ENCODE measurements around the gene PIGO. TPM values are rescaled to one million over a fixed set of nuclear protein-coding genes. Genes with fewer than 3 reads are reported as not detected.

Gene PIGO
- total and polyA plus RNA-seq, 10 of the 15 experiments (the other 5 are each of a cell fraction or from before 2014, with no cell fraction given), result 8.2 to 23.3 (median 18.4) TPM

GRCh38 chr9:35074141-35074540 is 22.2 kb downstream of the PIGO start:
- Histone ChIP-seq H3K4me3 (no peak overlapping the region), H3K79me2 (ENCODE audit: control insufficient read depth, insufficient read depth, low read length) (peaks cover 48% of the 10 kb centered on the region), H3K9ac (ENCODE audit: control insufficient read depth, insufficient read depth, low read length) (no peak overlapping the region), H3K27ac (ENCODE audit: control insufficient read depth, insufficient read depth) (no peak overlapping the region), H3K9me3 (replicated peaks; ENCODE audit: control insufficient read depth, insufficient read depth, low read length) (no peaks in the 10 kb centered on the region), H3K27me3 (replicated peaks in 1 of 2; ENCODE audit: control insufficient read depth in 2 of 2, insufficient read depth in 2 of 2, low read length in 1 of 2) (no peaks in the 10 kb centered on the region), H3K36me3 (ENCODE audit: control insufficient read depth in 2 of 2, insufficient read depth in 2 of 2, low read length in 1 of 2) (peaks cover 0 to 13% of the 10 kb centered on the region in 2 experiments; a peak in 3 of 4 replicates), H3K4me2 (ENCODE audit: control insufficient read depth, insufficient read depth) (no peak overlapping the region), H3K4me1 (ENCODE audit: control insufficient read depth, insufficient read depth, low read length) (peaks cover 14% of the 10 kb centered on the region), H4K20me1 (ENCODE audit: control insufficient read depth, insufficient read depth) (peaks cover 13% of the 10 kb centered on the region), H2AFZ (ENCODE audit: control insufficient read depth, low read depth, low read length) (no peak overlapping the region)
- no peak for ATAC-seq
- no peak for FAIRE-seq
- BruUV-seq (replicated peaks), result no TSS peak
- 95% methylated on average over 6 of the region's 6 CpGs for WGBS (ENCODE audit: insufficient coverage, insufficient replicate concordance, low lambda C conversion rate, missing lambda C conversion rate)
- intact Hi-C loops (cut with micrococcal nuclease; ENCODE audit: unreplicated experiment), result loop anchor here (5.0 to 10.0 kb wide), 3 partner anchors 38 to 651 kb away; partner anchors contain the start of gene DNAJB5
- no peak for DNase-seq (ENCODE audit: low read depth, low spot score)
- ChIA-PET RAD21 (ENCODE audit: unreplicated experiment) (no interaction called here), POLR2A (no interaction called here), SMC1A (ENCODE audit: uncharacterized antibody, unreplicated experiment) (no interaction called here), CTCF (interaction anchor here (0.7 kb wide), 1 partner anchor 819 kb away, joined by 3 read pairs; no protein-coding TSS in a partner anchor)
- in situ Hi-C loops (cut with MboI), result no loop called here
- TF ChIP-seq MLLT1 (IDR thresholded peaks at IDR 0.05) (no peak), STAT1 (conservative IDR thresholded peaks at IDR 0.05) (no peak), RB1 (IDR thresholded peaks at IDR 0.05; ENCODE audit: borderline replicate concordance) (no peak), POU2F2 (IDR thresholded peaks at IDR 0.05; ENCODE audit: borderline replicate concordance, low read depth, low read length) (no peak), RCOR1 (conservative IDR thresholded peaks at IDR 0.05; ENCODE audit: low read depth, low read length) (no peak), CBFB (IDR thresholded peaks at IDR 0.05; ENCODE audit: low read depth) (no peak), NFYB (IDR thresholded peaks at IDR 0.05; ENCODE audit: insufficient read depth, low read depth, low read length) (no peak)
